Stimulated activated CD8-positive, alpha-beta memory T cell treated with anti-CD3 and anti-CD28 coated beads, Interleukin-4, amount 100 ng/mL, for 48 hours (primary cell): ENCODE data around the gene THAP4.
"Not testable (repeated sequence)": the region's sequence is repeated elsewhere in the genome, so short reads cannot be mapped to it uniquely, and the experiment has no call there.

Experiments used
- DNase-seq: peaks from one replicate; pipeline ENCODE4 v3.0.0-alpha.2; 2020

THAP4 gene

GRCh38 chr2:241609859-241610793 lies 26.8 kb downstream of the THAP4 start:
- DNase-seq: peak; percentile 93

- DNase-seq: peak; percentile 34
Measured at GRCh38 chr2:241608881-241609280, 28.1 kb downstream of the THAP4 start.

DNA sequence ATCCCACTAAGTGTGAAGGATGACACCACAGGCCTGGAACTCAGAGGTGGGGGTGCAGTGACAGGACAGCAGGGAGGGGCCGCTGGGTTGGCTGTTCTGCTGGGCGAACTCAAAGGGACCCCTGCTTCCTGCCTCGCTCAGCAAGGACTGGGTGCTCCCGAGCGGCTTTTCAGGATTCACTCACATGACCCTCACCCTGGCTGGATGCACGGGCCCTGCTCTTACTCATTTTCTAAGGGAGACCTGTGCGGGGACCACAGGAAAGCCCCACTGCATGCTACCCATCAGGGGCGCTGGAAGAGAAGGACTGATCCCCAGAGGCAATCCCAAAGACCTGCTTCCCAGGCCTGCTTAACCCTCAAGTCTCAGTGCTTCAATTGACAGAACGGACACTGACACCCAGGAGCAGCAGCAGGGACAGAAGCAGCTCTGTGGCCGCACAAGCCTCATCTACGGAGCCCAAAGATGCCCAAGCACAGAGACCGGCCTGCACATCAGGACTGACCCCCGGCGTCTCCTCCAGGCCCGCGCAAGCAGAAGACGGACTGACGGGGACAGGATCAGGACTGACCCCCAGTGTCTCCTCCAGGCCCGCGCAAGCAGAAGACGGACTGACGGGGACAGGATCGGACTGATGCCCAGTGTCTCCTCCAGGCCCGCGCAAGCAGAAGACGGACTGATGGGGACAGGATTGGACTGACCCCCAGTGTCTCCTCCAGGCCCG lies 29.6 kb downstream of the THAP4 start:
- no peak for DNase-seq

DNA sequence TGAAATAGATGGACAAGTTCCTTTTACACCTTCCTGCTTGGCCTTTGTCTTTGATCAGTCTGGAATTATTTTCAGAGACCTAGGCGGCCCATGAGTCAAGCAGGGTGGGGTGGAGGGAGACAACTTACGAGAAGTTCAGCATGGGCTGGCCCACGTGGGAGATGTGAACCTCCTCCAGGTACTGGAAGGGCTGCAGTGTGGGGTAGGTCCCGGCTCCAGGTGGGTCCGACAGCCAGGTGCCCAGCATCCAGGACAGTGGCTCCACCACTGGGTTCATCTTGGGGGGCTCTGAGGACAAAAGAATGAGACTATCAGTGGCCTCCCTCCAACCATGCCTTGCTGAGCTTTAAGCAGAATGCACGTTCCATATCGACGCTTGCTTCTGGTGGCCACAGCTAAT lies 30.8 kb downstream of the THAP4 start:
- no peak for DNase-seq

GRCh38 chr2:241603686-241604085 lies 33.3 kb downstream of the THAP4 start:
- DNase-seq: no peak

- no peak for DNase-seq
Measured at GRCh38 chr2:241602720-241603119, 34.2 kb downstream of the THAP4 start.

DNA sequence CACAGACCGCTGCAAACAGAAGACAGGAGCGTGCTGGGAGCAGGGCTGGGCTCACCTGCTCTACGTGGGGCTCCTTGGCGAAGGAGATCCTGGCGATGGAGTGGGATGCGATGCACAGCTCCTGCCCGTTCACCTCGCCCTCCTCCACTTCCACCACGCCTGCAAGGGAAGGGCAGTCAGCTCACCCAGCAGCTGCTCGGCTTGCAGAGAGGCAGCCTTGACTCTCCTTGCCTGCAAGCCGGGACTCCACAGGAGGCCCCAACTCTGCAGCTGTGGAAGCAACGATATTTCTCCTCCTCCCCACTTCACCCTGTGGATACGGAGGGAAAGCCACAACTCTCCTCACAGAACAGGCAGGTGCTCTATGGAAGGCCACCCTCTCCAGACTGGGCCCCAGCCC lies 35.1 kb downstream of the THAP4 start:
- no peak for DNase-seq

- no peak for DNase-seq
Measured at GRCh38 chr2:241599615-241600014, 37.3 kb downstream of the THAP4 start.

- no peak for DNase-seq
Measured at GRCh38 chr2:241598487-241598886, 38.5 kb downstream of the THAP4 start.

DNA sequence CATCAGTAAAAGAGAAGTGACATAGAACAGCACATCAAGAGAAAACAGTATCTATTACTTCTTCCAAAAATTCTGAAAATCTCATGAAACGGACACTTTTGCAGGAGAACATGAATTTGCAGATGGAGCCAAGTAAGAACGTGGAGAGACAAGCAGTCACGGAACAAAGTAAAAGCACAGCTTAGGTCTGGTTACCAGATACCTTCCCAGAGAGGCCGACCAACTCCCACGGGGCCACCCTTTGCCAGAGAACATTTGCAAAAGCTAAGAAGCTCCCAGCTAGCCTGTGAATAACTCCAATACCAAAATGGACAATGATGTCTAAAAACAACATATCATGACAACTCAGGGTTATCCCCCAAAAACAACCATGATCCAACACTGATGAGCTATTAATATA lies 38.9 kb downstream of the THAP4 start:
- no peak for DNase-seq

DNA sequence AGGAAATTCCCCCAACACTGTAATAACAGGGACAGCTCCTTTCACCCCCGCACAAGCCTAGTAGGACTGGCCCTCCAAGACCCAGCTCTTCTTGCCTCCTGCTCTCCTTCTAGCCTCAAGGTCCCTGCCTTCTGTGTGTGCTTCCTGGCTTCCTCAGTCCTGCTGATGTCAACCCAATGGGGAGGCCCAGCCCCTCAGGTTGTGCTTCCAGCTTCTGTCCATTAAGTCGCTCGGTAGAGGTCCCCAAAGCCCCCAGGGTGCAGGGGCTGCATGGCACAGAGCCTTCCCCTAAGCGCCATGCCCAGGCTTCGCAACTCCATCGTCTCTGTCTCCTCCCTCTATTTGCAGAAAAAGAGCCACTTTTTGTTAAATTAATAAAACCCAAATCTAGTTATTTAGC lies 39.4 kb downstream of the THAP4 start:
- no peak for DNase-seq

DNA sequence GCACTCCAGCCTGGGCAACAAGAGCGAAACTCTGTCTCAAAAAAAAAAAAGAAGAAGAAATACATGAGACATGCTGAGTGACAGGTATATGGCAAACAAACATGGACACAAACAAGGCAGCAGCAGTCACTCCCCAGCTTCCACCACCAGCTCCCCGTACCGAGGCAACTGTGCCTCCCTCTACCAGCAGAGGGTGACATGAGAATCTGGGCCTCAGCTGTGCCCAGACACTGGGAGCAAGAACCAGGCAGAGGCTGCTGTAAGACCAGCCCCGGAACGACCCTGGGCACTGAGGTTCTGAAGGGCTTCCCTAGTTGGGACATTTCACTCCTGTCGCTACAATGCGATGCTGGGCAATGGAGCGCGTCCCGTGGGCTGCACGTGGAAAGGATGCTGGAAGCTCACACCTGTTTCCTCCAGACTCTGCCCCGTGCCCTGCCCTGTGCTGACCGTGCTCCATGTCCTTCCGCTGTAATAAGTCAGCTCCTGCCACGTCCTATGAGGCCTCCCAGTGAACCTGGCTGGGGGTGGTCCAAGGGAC lies 41.3 kb downstream of the THAP4 start:
- no peak for DNase-seq

DNA sequence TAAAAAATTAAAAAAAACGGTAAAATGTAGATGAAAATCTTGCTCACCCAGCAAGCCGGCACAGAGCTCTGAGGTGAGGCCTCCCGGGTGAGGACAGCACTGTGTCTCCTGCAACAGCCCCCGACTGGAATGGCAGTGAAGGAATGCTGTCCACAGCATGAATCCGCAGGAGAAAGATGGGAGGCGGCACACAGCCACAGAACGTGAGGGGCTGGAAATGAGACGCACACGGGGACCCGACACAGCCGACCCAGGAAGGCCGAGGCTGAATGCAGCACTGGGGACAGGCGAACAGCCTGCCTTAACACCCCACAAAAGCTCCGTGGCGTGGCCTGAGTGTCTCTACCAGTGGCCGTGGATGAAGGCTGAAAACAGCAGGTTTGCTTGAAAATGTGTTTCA lies 43.7 kb downstream of the THAP4 start:
- DNase-seq: no peak

DNA sequence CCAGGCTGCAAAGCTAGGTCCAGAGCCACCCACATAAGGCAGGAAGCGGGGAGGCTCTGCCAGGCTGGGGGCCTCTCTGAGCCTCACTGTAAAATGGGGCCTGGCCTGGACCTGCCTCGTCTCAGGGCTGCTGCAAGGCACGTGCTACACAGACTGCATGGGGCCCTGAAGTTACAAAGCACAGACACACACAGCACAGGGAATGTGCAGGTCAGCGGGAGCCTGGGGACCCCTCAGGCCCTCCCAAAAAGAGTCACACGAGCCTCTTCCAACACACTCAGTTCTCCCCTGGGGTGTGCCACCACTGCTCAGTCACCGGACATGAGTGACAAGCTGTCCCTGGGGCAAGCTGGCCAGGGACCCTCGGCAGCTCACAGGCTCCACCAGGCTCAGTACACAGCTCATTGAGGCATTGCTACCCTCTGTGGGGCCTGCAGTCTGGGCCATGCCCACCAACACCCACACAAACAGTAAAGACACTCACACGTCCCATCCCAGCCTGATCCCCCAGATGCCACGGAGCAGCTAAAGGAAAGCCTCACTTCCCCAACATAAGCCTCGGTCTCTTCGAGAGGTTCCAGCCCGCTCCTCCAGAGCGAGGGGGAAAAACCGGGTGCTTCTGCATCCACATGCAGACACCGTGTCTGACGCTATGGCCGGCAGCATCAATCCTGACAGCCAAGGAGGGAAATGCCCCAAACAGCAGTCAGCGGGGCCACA lies 44.7 kb downstream of the THAP4 start:
- DNase-seq: no peak

DNA sequence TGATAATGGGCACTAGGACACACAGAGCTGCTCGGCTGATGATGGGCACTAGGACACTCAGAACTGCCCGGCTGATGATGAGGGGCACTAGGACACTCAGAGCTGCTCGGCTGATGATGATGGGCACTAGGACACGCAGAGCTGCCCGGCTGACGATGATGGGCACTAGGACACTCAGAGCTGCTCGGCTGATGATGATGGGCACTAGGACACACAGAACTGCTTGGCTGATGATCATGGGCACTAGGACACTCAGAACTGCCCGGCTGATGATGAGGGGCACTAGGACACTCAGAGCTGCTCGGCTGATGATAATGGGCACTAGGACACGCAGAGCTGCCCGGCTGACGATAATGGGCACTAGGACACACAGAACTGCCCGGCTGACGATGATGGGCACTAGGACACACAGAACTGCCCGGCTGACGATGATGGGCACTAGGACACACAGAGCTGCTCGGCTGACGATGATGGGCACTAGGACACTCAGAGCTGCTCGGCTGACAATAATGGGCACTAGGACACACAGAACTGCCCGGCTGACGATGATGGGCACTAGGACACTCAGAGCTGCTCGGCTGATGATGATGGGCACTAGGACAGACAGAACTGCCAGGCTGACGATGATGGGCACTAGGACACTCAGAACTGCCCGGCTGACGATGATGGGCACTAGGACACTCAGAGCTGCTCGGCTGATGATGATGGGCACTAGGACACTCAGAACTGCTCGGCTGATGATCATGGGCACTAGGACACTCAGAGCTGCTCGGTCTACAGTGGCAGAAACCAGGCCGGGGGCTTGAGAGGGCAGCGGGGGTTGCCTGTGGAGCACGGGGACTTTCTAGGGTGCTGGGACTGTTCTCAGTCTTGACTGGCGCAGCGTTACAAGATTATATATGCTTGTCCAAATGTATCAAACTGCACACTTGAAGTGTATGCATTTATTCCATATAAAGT lies 46.2 kb downstream of the THAP4 start:
- DNase-seq: not testable (repeated sequence)

- not testable (repeated sequence) for DNase-seq
Measured at GRCh38 chr2:241589863-241590262, 47.1 kb downstream of the THAP4 start.

GRCh38 chr2:241586564-241587264 lies 50.2 kb downstream of the THAP4 start:
- no peak for DNase-seq

DNA sequence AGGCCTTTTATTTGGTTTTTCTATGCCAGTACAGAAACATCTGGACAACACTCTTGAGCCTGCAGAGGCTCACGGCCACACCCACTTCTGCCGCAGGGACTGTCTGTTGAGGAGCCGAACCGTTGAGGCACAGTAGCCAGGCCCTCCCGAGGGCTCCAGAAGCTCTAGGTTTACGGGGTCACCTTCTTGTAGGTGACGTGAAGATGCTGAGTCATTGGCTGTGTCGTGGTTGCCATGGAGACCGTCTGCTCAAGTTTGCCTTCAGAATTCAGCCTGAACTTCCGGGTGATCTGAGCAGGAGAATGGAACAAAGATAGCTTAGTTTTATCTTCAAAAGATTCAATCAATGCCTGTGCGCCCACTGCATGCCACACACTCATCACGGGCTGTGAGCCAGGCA lies 52.5 kb downstream of the THAP4 start:
- DNase-seq: no peak

DNA sequence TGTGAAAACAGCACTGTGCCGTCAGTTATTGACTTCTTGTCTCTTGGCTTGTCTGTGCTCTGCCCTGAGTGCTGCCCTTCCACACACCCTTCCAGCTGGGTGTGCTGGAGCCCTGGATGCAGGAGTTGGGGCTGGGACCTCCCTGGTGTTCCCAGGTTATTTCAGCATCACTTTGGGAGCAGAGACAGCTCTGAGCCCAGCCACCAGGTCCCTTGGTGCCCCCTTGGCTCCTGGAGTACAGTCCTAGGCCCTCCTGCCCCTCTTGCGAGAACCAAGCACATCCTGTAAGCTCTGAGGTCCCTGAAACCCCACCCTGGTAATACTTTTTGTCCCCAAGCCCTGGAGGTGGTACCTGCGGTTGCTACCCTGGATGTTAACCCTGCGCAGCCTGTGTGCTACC lies 54.2 kb downstream of the THAP4 start:
- DNase-seq: no peak

GRCh38 chr2:241582328-241582727 lies 54.6 kb downstream of the THAP4 start:
- DNase-seq: no peak

DNA sequence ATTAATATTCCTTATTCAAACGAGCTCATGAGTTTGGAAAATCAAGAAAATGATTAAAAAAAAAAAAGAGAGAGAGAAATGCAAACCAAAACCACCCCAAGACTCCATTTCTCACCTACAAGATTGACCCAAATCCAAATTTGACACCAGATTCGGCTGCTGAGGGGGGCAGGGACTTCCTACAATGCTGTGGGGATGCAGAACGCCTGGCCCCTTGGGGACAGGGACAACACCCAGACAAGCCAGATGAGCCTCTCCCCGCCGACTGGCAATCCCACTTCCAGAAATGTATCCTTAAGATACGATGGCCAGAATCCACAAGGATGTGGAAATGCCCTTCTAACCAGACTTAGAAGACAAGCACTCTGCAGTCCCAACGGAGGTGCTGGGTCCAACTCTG lies 57.7 kb downstream of the THAP4 start:
- DNase-seq: no peak
